Gastrocnemius medialis (tissue), 4 donors: ENCODE data around the gene RFTN1. TPM values are rescaled to one million over a fixed set of nuclear protein-coding genes. Genes with fewer than 3 reads are reported as not detected.

Source experiments
- ATAC-seq, 2 donors: fragments of 150-250 bp; one replicate each; pipeline ENCODE4 v1.9.1; 2016
- DNase-seq, 2 donors: peaks; one replicate each; pipeline ENCODE4 v3.0.0-alpha.2; 2019
- H3K27ac ChIP-seq, 4 donors: fragments of 200-600 bp; sonication (generic); 1 replicate in 1 of 4; 2 replicates in 3 of 4; pipeline ENCODE4 v1.5.1; 2016 to 2018; ENCODE audit warnings: mild to moderate bottlenecking in 2 of 4, moderate library complexity in 1 of 4
- H3K27me3 ChIP-seq, 3 donors: fragments of 200-600 bp; sonication (generic) in 2 of 3; 1 replicate in 1 of 3; 2 replicates in 2 of 3; pipeline versions ENCODE4 v1.5.1 to v1.6.0; 2016 to 2019; ENCODE audit warnings: mild to moderate bottlenecking in 1 of 3, moderate library complexity in 1 of 3
- H3K36me3 ChIP-seq, 2 donors: fragments of 200-600 bp; sonication (generic) in 1 of 2; one replicate each; pipeline ENCODE4 v1.5.1; 2017 to 2018
- H3K4me1 ChIP-seq, 2 donors: fragments of 200-600 bp; sonication (generic) in 1 of 2; one replicate each; pipeline ENCODE4 v1.5.1; 2016 to 2017; ENCODE audit warnings: mild to moderate bottlenecking in 2 of 2
- H3K4me3 ChIP-seq, 4 donors: fragments of 200-600 bp; sonication (generic) in 3 of 4; 1 replicate in 1 of 4; 2 replicates in 3 of 4; pipeline ENCODE4 v1.5.1; 2016 to 2019; ENCODE audit warnings: mild to moderate bottlenecking in 2 of 4
- H3K9me3 ChIP-seq, 3 donors: fragments of 200-600 bp; sonication (generic) in 2 of 3; 1 replicate in 1 of 3; 2 replicates in 2 of 3; pipeline ENCODE4 v1.5.1; 2016 to 2019
- CTCF ChIP-seq, 5 experiments: fragments of 450-650 bp in 3 of 5; fragments of 200-600 bp in 2 of 5; sonication (generic) in 2 of 5; IDR thresholded peaks in 4 of 5; conservative IDR thresholded peaks in 1 of 5; 1 replicate in 4 of 5; 2 replicates in 1 of 5; pipeline ENCODE4 v1.5.1; 2016 to 2019; ENCODE audit warnings: antibody characterized with exemption in 5 of 5, mild to moderate bottlenecking in 3 of 5, moderate library complexity in 3 of 5
- POLR2A ChIP-seq, 2 donors: fragments of 450-650 bp; IDR thresholded peaks; one replicate each; pipeline ENCODE4 v1.6.1; 2017; ENCODE audit warnings: antibody characterized with exemption in 2 of 2, mild to moderate bottlenecking in 2 of 2, moderate library complexity in 2 of 2
- in situ Hi-C, 4 donors: fragments of 200-750 bp; cut with MboI; loops; one replicate each; pipeline versions ENCODE4 v1.15.0 to v1.8.0; 2017; ENCODE audit warnings: low sequenced_read_pairs in 4 of 4
- intact Hi-C: fragments of 100-400 bp; cut with DNase I; formaldehyde crosslinking; loops from one replicate; pipeline ENCODE4 v1.15.1; 2023; ENCODE audit warnings: low total_unique reads
- total RNA-seq, 4 donors: library from RNA; depleted of rRNA; stranded (reverse); fragments of >200 nt; gene quantifications; one replicate each; pipeline versions ENCODE4 v1.1.0 to v1.2.3, GENCODE V29; 2016

The RFTN1 gene
- total RNA-seq, 4 donors from 2014 or later = 10.7 to 22.8 (median 11.7) TPM

- Histone ChIP-seq H3K9me3 (no peaks in the 10 kb centered on the region), H3K27me3 (no peaks in the 10 kb centered on the region), H3K4me3 (no peak overlapping the region), H3K36me3 (peaks cover 0 to 12% of the 10 kb centered on the region in 2 donors), H3K4me1 (peaks cover 0 to 8% of the 10 kb centered on the region in 2 donors), H3K27ac (peak overlapping the region in 2 of 4 donors; percentile 0 to 45)
- in situ Hi-C loops (no loop called here), intact Hi-C loops (no loop called here)
- TF ChIP-seq POLR2A (IDR thresholded peaks at IDR 0.05) (no peak), CTCF (IDR thresholded peaks at IDR 0.05 in 4 of 5, conservative IDR thresholded peaks at IDR 0.05 in 1 of 5) (no peak)
- no peak for DNase-seq
- ATAC-seq = no peak
Measured at GRCh38 chr3:16328124-16328523, 185.4 kb downstream of the RFTN1 start.

GRCh38 chr3:16326724-16327349 is 186.7 kb downstream of the RFTN1 start:
- intact Hi-C loops = no loop called here
- no peak for TF ChIP-seq CTCF (IDR thresholded peaks at IDR 0.05 in 4 of 5, conservative IDR thresholded peaks at IDR 0.05 in 1 of 5)
- TF ChIP-seq POLR2A (IDR thresholded peaks at IDR 0.05) = no peak
- in situ Hi-C loops = no loop called here
- Histone ChIP-seq H3K36me3 (peaks cover 0 to 19% of the 10 kb centered on the region in 2 donors), H3K4me3 (no peak overlapping the region), H3K27ac (no peak overlapping the region), H3K9me3 (no peaks in the 10 kb centered on the region), H3K27me3 (no peaks in the 10 kb centered on the region), H3K4me1 (peaks cover 0 to 8% of the 10 kb centered on the region in 2 donors)
- no peak for ATAC-seq
- no peak for DNase-seq

- H3K36me3 ChIP-seq = peaks cover 0 to 17% of the 10 kb centered on the region in 2 donors
- H3K27ac ChIP-seq = no peak overlapping the region
- DNase-seq (no peak), ATAC-seq (no peak)
- in situ Hi-C loops (no loop called here), intact Hi-C loops (no loop called here)
- no peak overlapping the region for H3K4me3 ChIP-seq
- H3K9me3 ChIP-seq = no peaks in the 10 kb centered on the region
- peaks cover 3 to 8% of the 10 kb centered on the region in 2 donors for H3K4me1 ChIP-seq
- no peaks in the 10 kb centered on the region for H3K27me3 ChIP-seq
- no peak for TF ChIP-seq CTCF (IDR thresholded peaks at IDR 0.05 in 4 of 5, conservative IDR thresholded peaks at IDR 0.05 in 1 of 5)
- no peak for TF ChIP-seq POLR2A (IDR thresholded peaks at IDR 0.05)
Measured at GRCh38 chr3:16325850-16326249, 187.6 kb downstream of the RFTN1 start.

GRCh38 chr3:16323737-16324136 is 189.8 kb downstream of the RFTN1 start:
- Histone ChIP-seq H3K27me3 (no peaks in the 10 kb centered on the region), H3K27ac (no peak overlapping the region), H3K36me3 (peaks cover 0 to 17% of the 10 kb centered on the region in 2 donors), H3K9me3 (no peaks in the 10 kb centered on the region), H3K4me1 (peaks cover 3% of the 10 kb centered on the region in 2 donors), H3K4me3 (no peak overlapping the region)
- no peak for TF ChIP-seq CTCF (IDR thresholded peaks at IDR 0.05 in 4 of 5, conservative IDR thresholded peaks at IDR 0.05 in 1 of 5)
- TF ChIP-seq POLR2A (IDR thresholded peaks at IDR 0.05) = no peak
- no peak for DNase-seq
- ATAC-seq = no peak
- in situ Hi-C loops (no loop called here), intact Hi-C loops (loop anchor here (1.0 kb wide), 1 partner anchor 9 kb away; no protein-coding TSS in a partner anchor)
